Left lobe of liver (tissue), 2 donors: ENCODE measurements around the gene MAPK6. TPM values are rescaled to one million over a fixed set of nuclear protein-coding genes. Genes with fewer than 3 reads are reported as not detected.
"Not testable (repeated sequence)": the region's sequence is repeated elsewhere in the genome, so short reads cannot be mapped to it uniquely, and the experiment has no call there.

Source experiments
- ATAC-seq: fragments of 200-7000 bp; cut with Tn5 transposase; one replicate; pipeline ENCODE4 v1.9.1; 2020; ENCODE audit warnings: mild to moderate bottlenecking, moderate library complexity
- DNase-seq: peaks from one replicate; pipeline ENCODE4 v3.0.0-alpha.2; 2020; ENCODE audit warnings: low spot score
- total RNA-seq: library from RNA; stranded (reverse); gene quantifications from one replicate; pipeline ENCODE4 v1.2.1, GENCODE V29; 2021
- donor health status: DM: no; HTN: no; CAD: no; lungs with moderate emphysema.
- donor health status: DM: no; HTN: yes; CAD: no.

The MAPK6 gene
- 20.0 TPM for total RNA-seq

- peak; percentile 84 for ATAC-seq
- peak; percentile 95 for DNase-seq
These were observed at the start of gene MAPK6 for GRCh38 chr15:52018693-52019393. Gene MAPK6 (plus strand): TSS chr15:52019219. CDS start chr15:52046461, 27,242 bp downstream.

- DNase-seq (no peak), ATAC-seq (no peak)
These were observed 49.3 kb upstream of the MAPK6 start for GRCh38 chr15:51969728-51970127.

DNA sequence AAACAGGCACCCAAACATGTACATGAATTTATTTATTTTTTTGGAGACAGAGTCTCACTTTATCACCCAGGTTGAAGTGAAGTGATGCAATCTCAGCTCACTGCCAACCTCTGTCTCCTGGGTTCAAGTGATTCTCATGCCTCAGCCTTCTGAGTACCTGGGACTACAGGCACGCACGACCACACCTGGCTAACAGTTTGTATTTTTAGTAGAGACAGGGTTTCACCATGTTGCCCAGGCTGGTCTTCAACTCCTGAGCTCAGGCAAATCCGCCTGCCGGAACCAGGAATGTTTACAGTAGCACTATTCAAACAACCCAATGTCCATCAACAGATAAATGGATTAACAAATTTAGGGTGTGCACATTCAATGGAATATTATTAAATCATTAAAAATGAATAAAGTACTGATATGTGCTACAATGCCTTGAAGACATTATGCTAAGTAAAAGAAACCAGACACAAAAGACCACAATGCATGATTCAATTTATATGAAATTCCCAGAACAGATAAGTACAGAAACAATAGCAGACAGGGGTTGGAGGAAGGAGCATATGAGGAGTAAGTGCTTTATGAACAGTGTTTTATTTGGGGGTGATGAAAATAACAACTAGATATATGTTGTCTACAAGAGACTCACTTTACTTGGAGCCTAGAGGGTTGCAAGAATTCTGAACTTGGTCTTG, 48.7 kb upstream of the MAPK6 start:
- no peak for DNase-seq
- peak; percentile 28 for ATAC-seq

- ATAC-seq: peak; percentile 6
- no peak for DNase-seq
These were observed 48.0 kb upstream of the MAPK6 start for GRCh38 chr15:51971032-51971374.

DNA sequence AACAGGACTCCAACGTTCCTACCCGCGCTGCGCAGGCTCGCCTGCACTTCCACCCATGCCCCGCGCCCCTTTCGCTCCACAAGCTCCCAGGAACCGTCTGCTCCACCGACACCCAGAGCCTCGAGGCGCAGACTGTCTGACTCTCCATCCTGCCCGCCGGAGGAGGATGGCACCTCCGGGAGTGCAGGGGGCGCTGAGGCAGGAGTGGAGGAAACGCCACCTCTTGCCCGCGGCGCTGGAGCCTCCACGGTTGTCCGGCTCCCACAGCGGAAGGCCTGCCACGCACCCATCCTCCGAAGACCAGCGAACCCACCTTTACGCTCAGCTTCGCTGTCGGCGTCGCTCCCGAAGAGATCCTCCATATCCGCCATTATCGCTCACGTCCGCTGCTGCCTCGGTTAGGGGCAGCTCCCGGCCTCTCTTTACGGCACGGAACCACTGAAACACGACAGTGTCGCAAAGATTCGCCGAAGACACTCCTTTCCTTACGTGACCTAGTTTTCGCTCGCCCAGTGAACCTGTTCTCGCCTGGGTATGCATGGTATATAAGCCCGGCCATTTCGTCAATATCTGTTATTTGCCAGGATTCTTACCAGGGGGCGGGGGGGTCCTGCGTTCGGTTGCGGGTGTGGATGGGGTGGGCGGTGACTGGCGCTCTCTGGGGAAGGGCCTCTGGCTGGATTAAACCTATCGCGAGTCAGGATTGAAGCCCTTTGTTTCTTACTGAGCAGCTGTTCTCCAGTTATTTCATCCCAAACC, 47.5 kb upstream of the MAPK6 start, which contains the start of gene LEO1:
TSS of gene LEO1 (minus strand) at position 404 of the 759 bp plus-strand sequence. CDS start at position 371, 33 bp downstream.
- ATAC-seq: peak; percentile 95
- peak; percentile 92 for DNase-seq

DNA sequence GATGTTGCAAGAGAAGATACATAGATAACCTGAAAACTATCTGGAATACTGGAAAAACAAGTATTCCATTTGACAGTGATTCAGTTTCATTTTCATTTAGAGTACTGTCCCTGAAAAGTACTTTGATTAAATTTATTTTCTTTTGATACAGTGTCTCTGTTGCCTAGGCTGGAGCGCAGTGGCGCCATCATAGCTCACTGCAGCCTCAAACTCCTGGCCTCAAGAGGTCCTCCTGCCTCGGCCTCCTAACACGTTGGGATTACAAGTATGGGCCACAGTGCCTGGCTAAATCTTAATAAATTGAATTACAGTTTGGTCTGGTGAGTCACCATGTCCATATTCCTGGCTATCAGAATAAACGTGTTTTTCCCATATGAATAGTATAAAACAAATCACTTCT, 45.8 kb upstream of the MAPK6 start:
- DNase-seq (no peak), ATAC-seq (no peak)

GRCh38 chr15:51973775-51974174, 45.2 kb upstream of the MAPK6 start:
- ATAC-seq: no peak
- DNase-seq: no peak

- ATAC-seq: peak; percentile 63
- no peak for DNase-seq
These were observed 36.8 kb upstream of the MAPK6 start for GRCh38 chr15:51982013-51982769.

DNA sequence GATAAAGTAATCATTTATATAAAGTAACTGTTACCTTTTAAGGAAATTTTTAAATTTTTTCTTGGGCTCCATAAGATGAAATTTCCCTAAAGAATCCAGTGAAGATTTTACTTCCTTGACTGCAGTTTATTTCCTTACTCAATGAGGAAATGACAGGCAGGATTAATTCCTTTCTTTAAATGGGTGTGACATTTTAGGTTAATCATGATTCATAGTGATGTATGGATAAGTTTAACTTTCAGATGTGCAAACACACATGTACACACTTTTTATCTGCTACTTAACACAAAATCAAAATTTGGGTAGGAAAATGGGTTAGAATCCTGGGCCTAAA, 36.3 kb upstream of the MAPK6 start:
- ATAC-seq (no peak), DNase-seq (no peak)

- ATAC-seq (no peak), DNase-seq (no peak)
These were observed 27.9 kb upstream of the MAPK6 start for GRCh38 chr15:51991141-51991540.

- ATAC-seq (no peak), DNase-seq (no peak)
These were observed 26.1 kb upstream of the MAPK6 start for GRCh38 chr15:51992953-51993352.

DNA sequence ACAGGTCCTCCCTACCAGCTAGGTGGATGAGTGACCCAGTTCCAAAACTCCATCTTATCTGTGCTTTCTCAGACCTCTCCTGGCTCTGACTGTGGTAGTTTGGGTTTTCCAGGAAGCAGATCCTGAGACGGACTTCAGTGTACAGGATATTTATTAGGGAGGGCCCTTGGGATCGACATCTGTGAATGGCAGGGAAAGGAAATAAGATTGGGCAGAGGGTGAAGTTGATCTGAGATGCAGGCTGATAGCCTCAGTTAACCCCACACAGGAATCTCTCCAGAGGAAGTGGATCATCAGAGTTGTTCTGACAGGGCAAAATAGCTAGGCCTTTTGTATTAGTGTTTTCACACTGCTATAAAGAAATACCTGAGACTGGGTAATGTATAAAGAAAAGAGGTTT, 16.7 kb upstream of the MAPK6 start:
- ATAC-seq (no peak), DNase-seq (no peak)

DNA sequence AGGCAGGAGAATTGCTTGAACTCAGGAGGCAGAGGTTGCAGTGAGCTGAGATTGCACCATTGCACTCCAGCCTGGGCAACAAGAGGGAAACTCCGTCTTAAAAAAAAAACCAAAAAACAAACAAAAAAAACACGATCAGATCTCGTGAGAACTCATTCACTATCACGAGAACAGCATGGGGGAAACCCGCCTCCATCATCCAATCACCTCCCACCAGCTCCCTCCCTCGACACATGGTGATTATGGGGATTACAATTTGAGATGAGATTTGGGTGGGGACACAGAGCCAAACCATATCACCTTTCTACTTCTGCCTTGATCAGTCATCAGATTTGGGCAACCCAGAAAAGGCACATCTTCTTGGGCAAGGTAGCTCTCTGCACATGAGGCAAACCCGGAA, 15.9 kb upstream of the MAPK6 start:
- not testable (repeated sequence) for ATAC-seq, DNase-seq

DNA sequence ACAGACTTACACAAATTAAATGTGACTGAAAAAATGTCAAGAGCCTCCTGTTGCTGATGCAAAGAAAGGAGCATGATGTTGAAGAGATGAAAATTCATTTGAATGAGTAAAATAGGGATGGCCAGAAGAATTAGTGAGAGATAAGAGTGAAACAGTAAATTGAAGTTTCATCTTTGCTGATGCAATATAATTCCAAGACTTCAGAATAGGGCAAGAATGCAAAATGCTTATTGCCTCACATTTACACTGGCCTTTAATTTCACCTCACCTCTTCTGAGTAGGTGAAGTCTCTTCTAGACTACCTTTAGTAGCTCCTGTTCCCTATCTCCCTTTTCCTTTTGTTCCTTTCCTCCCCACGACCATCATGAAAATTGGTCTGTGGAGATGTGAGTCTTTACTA, 15.3 kb upstream of the MAPK6 start:
- ATAC-seq: no peak

DNA sequence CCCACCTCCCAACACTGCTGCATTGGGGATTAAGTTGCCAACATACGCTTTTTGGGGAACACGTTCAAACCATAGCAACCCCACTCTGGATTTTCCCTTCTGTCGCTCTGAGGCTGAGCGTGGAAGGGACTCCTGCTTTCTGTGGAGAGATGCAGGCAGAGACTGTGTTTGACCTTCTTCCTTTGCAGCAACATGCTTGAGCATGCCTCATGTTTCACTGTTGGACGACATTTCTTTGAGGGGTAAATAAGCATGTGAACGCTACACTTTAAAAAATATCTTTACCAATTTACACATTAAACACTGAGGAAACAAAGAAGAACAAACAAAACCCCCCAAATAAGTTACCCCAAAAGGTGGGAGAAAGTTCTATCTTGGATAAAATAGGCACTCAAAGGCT, 14.2 kb upstream of the MAPK6 start:
- DNase-seq: no peak
- no peak for ATAC-seq

More for the DNA sequence above, 15.3 kb upstream of the MAPK6 start:
- no peak for DNase-seq

- ATAC-seq (peak; percentile 25), DNase-seq (no peak)
These were observed 13.0 kb upstream of the MAPK6 start for GRCh38 chr15:52005748-52006701.

DNA sequence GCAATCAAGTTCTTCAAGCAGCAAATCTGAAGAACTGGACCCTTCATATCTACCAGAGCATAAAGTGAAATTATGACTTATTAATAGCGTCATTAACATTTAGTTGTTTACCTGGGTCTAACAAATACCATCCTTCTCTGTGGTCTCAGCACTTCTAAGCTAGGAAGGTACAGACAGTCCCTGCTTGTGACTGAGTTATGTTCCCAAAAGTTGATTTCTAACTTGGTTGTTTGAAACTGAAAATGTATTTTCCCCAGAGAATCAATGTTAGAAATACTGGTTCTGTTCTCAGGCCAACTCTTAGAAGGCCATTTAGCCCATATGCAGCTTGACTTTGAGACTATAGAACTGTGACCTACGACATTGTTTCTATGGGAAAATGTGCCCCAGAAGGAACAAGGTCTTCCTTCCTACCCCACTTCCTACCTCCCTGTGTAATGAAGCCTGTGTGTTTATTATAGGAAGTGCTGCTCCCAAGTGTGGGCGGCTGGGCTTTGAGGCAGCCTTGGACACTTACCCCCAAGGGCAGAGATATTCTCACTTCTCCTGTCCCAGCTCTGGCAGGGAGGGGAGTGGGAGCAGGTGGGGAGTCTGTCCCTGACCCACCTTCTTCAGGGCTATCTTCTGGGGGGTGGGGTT, 12.2 kb upstream of the MAPK6 start:
- ATAC-seq: no peak
- no peak for DNase-seq

GRCh38 chr15:52008359-52008697, 10.7 kb upstream of the MAPK6 start:
- ATAC-seq (no peak), DNase-seq (no peak)

GRCh38 chr15:52008698-52009434, 10.2 kb upstream of the MAPK6 start:
- peak; percentile 43 for ATAC-seq
- no peak for DNase-seq
